Endometrium (tissue), 2 donors: ENCODE data around the gene LDLRAD2.
"Not testable (repeated sequence)": the region's sequence is repeated elsewhere in the genome, so short reads cannot be mapped to it uniquely, and the experiment has no call there.

Experiments
- FAIRE-seq: peaks from 2 replicates; lab custom pipeline; 2012; peaks lifted over from hg19 to GRCh38; lab: Jason Lieb, UNC
- donor health status: control.
- donor health status: control.

Gene LDLRAD2, protein sequence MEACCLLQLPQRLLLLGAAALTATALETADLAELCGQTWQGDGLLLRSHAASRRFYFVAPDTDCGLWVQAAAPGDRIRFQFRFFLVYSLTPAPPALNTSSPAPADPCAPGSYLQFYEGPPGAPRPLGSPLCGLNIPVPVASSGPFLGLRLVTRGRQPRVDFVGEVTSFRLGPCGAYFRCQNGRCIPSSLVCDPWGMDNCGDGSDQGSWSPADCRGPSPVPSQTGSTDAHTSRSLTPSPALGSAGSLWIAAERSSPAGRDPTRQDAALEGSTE

DNA sequence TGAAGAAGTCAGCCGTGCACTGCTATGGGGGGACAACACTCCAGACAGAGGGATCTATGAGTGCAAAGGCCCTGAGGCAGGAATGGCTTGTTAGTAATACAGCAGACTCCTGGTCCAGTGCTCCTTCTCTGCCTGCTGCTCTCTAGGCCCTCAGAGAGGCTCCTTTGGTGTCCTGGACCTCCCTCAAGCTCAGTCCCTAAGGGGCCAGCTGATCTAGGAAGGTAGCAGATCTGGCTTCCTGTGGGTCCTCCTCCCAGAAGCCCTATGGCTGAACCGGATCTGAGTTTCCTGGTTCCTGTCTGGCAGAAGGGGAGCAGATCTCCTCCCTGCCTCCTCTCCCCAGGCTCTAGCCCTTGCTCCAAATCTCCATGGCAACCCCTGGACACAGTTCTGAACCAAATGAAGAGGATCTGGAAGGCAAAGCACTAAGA lies at the start of gene LDLRAD2:
TSS of gene LDLRAD2 (plus strand) at position 391 of the 431 bp plus-strand sequence. CDS start 187 bp downstream, outside the sequence.
- FAIRE-seq: no peak

DNA sequence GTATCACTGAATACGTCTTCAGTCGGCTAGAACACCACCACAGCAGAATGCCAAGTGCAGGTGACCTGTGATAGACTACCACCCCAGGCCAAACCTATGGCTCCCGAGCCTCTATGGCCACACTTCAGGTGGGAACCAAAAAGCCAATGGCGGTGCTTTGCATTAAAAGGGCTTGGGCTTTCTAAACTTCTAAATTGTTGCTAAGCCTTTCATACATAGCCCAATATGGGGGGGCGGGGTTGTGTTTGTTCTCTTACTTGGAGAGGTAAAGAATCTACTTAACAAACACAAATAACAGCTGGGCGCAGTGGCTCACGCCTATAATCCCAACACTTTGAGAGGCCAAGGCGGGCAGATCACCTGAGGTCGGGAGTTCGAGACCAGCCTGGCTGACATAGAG lies 48.8 kb upstream of the LDLRAD2 start:
- FAIRE-seq: no peak

DNA sequence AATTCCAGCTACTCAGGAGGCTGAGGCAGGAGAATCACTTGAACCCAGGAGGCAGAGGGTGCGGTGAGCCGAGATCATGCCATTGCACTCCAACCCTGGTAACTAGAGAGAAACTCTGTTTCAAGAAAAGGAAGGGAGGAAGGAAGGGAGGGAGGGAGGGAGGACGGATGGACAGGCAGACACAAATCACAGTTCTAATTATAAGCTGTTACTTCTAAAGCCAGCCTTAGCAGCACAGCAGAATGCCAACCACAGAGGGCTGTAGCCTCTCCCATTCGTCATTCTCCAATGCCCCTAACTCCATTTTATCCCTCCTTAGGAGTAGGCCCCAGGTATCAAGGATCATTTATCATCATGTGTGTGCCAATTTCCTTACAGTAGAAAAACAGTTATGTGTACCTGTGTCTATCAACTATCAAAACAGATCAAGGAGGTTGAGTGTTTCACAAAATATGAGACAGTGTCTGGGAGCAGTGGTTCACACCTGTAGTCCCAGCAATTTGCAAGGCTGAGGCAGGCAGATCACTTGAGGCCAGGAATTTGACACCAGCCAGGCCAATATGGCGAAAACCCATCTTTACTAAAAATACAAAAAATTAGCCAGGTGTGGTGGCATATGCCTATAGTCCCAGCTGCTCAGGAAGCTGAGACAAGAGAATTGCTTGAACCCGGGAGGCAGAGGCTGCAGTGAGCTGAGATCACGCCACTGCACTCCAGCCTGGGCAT lies 48.2 kb upstream of the LDLRAD2 start:
- FAIRE-seq: no peak

DNA sequence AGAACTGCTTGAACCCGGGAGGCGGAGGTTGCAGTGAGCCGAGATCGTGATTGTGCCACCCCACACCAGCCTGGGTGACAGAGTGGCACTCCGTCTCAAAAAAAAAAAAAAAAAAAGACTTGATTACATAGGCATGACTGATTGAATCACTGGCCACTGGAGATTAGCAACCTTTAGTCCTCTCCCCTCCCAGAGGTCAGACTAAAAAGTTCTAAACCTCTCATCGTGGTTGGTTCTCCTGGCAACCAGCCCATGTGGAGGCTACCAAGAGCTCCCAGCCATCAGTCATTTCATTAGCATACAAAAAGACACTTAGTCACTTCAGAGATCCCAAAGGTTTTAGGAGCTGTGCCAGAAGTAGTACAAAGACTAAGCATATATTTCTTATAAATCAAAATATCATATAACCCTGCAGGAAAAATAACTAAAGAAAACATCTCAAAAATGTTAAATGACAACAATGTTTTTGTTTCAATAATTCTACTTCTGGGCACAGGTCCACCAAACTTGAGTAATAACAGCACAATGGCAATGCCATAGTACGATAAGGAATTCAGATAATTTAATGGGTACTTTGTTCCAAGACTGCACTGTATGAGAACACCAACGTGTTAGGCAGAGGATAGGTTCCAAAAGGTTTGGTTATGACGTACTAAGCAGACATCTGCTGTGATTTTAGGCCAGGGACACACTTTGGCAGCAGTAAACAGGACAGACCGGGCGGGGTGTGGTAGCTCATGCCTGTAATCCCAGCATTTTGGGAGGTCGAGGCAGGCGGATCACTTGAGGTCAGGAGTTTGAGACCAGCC lies 47.2 kb upstream of the LDLRAD2 start:
- FAIRE-seq: peak; percentile 12

DNA sequence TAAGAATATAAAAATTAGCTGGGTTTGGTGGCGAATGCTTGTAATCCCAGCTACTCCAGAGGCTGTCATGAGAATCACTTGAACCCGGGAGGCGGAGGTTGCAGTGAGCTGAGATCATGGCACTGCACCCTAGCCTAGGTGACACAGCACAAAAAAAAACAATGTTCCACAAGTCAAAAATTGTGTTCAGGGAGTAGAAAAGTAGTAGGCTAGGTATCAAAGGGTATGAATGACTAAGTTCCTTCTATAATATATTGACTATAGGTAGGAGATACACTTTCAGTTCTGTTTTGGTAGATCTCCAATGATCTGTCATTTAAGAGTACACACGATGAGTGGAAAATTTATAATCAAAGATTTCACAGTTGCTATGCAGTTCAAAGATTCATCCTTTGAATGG lies 45.9 kb upstream of the LDLRAD2 start:
- FAIRE-seq: no peak

DNA sequence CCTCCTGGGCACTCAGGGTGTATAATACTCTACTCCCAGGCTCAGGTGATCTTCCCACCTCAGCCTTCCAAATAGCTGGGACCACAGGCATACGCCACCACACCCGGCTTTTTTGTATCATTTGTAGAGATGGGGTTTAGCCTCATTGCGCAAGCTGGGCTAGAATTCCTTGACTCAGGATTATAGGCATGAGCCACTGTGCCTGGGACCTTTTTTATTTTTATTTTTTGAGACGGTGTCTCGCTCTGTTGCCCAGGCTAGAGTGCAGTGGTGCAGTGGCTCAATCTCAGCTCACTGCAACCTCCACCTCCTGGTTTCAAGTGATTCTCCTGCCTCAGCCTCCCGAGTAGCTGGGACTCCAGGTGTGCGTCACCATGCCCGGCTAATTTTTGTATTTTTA lies 45.0 kb upstream of the LDLRAD2 start:
- FAIRE-seq: not testable (repeated sequence)

DNA sequence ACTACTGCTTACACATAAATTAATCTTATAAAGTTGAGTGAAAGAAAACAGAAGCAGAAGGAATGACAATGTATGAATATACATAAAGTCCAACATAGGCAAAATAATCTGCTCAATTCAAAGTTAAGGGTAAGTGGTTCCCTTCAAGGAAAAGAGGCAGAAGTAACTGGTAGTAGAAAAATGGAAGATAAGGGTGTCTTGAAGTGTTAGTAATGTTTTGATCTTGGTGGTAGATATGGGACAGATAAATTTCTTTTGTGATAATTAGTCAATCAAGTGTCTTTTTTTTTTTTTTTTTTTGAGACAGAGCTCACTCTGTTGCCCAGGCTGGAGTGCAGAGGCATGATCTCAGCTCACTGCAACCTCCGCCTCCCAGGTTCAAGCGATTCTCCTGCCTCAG lies 41.9 kb upstream of the LDLRAD2 start:
- no peak for FAIRE-seq

DNA sequence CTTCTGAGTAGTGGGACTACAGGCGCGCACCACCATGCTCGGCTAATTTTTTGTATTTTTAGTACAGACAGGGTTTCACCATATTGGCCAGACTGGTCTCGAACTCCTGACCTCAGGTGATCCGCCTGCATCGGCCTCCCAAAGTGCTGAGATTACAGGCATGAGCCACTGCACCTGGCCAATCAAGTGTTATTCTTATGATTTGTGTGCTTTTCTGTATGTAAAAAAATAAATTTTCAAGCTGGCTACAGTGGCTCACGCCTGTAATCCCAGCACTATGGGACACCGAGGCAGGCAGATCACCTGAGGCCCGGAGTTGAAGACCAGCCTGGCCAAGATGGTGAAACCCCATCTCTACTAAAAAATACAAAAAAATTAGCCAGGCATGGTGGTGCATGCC lies 41.5 kb upstream of the LDLRAD2 start:
- not testable (repeated sequence) for FAIRE-seq

DNA sequence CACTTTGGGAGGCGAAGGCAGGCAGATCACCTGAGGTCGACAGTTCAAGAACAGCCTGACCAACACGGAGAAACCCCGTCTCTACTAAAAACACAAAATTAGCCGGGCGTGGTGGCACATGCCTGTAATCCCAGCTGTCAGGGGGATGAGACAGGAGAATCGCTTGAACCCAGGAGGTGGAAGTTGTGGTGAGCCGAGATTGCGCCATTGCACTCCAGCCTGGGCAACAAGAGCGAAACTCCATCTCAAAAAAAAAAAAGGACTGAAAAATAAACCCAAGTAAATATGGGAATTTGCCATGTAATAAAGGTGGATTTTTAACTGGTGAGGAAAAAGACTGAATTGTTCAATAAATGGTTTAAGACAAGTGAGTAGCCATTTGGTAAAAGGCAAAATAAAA lies 40.4 kb upstream of the LDLRAD2 start:
- FAIRE-seq: not testable (repeated sequence)

DNA sequence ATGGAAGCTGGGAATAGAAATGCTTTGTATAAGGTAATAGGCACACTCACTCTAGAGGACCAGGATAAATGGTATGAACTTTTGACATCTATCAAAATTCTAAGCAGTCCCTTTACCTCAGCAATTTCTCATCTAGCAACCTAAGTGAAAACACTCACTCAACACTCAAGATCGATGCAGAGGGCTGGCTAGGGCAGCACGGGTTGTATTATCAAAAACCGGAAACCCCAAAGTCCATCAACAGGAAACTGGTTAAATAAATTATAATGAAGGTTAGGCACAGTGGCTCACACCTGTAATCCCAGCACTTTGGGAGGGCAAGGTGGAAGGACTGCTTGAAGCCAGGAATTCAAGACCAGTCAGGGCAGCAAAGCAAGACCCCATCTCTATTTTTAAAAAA lies 38.5 kb upstream of the LDLRAD2 start:
- FAIRE-seq: no peak

DNA sequence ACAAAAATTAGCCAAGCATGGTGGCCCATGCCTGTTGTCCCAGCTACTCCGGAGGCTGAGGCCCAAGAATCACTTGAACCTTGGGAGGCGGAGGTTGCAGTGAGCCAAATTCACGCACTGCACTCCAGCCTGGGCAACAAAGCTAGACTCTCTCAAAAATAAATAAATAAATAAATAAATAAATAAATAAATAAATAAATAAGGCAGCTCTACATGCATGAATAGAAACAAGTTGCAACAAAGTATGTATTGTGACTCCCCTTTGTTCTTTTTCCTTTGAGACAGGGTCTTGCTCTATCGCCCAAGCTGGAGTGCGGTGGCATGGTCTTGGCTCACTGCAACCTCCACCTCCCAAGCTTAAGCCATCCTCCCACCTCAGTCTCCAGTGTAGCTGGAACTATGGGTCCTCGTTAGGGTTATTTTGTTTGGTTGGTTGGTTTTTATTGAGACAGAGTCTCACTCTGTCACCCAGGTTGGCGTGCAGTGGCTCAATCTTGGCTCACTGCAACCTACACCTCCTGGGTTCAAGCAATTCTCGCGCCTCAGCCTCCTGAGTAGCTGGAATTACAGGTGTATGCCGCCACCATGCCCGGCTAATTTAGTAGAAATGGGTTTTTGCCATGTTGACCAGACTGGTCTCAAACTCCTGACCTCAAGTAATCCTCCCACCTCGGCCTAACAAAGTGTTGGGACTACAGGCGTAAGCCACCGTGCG lies 37.1 kb upstream of the LDLRAD2 start:
- FAIRE-seq: no peak

DNA sequence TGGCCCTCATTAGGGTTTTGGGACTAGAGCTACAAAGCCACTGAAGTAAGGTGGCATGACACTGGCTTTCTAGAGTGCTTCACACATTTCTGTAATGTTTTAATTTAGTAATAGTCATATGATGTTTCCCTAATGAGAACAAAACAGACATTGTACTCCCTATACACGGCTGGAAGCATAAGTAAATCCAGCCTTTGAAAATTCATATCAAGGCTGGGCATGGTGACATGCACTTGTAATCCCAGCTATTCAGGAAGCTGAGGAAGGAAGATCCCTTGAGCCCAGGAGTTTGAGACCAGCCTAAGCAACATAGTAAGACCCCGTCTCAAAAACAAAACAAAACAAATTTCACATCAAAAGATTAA lies 36.5 kb upstream of the LDLRAD2 start:
- FAIRE-seq: no peak

DNA sequence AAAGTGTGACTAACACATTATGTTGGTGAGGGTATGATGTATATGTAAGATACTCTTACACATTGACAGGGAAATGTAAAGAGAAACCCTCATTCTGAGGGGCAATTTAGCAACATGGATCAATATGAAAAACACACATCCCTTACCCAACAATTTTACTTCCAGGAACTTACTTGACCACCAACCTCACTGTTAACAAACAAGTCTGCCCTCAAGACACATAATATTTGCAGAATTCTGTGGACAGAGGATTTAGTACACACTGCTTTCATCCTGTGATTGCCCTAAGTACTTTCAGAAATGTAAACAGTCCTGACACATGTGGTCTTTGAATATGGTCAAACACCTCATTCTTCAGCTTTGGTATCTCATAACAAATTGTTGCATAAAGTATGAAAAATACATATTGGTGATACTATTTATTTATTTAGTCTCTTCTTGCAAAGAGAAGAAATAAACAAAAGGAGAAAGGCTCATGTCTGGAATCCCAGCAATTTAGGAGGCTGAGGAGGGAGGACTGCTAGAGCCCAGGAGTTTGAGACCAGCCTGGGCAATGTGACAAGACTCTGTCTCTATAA lies 36.0 kb upstream of the LDLRAD2 start:
- no peak for FAIRE-seq

DNA sequence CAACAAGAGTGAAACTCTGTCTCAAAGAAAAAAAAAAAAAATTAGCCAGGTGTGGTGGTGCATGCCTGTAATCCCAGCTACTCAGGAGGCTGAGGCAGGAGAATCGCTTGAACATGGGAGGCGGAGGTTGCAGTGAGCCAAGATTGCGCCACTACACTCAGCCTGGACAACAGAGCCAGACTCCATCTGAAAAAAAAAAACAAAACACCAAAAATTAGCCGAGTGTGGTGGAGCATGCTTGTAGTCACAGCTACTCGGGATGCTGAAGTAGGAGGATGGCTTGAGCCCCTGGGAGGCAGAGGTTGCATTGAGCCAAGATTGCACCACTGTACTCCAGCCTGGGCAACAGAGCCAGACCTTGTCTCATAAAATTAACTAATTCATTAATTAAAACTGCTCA lies 35.1 kb upstream of the LDLRAD2 start:
- FAIRE-seq: not testable (repeated sequence)

DNA sequence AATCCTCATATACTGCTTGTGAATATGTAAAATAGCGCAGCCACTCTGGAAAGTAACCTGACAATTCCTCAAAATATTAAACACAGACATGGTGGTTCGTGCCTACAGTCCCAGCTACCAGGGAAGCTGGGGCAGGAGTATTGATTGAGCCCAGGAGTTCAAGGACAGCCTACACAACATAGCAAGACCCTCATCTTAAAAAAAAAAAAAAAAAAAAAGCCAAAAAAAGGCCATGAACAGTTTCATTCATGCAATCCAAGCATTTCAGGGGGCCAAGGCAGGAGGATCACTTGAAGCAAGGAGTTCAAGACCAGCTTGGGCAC lies 33.7 kb upstream of the LDLRAD2 start:
- no peak for FAIRE-seq

DNA sequence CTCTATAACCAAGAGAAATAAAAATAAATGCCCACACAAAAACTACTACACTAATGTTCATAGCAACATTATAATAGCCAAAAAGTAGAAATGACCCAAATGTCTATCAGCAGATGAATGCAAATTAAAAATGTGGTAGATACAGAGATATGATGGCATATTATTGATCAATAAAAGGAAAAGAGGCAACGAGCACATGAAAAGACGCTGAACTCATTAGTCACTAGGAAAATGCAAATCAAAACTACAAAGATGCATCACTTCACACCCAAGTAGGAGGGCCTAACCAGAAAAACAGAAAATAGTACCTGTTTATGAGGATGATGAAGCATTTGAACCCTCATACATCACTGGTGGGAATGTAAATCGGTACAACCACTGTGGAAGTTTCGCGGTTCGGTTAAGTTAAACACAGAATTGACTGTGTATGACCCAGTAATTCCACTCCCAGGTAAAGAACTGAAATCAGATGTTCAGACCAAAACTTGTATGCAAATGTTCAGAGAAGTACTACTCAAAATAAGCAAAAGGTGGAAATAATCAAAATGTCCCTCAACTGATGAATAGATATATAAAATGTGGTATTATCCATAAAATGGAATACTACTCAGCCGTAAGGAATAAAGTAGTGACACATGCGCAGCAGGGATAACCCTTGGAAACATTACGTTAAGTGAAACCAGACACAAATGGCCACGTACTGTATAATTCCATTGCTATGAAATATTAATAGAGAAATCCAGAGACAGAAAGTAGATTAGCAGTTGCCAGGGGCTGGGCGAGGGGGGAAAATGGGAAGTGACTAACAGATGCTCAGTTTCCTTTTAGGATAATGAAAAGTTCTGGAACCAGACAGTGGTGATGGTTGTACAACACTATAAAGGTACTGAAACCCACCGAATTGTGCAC lies 32.2 kb upstream of the LDLRAD2 start:
- no peak for FAIRE-seq

DNA sequence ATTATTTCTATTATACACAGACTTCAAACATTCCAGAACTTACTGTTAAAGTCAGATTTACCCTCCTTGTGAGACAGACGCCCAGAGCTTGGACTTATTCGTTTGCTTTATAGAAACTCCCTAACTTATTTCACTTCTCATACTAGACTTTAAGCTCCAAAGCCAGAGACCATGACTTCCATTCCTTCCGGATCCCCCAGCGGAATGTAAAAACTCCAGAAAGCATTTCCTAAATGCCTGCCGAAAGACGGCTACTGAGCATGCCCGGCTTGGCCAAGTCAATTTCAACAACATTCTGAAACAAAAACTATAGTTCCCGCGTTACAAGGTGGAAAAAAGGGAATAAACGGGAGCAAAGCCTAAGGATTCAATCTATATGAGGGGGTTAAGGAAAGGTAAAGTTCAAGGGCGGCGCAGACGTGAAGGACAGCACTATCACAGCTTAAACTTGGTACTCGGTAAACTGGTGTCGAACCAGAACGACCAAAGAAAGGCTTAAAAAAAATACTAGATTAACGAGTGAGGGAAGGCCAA lies 30.2 kb upstream of the LDLRAD2 start:
- no peak for FAIRE-seq

DNA sequence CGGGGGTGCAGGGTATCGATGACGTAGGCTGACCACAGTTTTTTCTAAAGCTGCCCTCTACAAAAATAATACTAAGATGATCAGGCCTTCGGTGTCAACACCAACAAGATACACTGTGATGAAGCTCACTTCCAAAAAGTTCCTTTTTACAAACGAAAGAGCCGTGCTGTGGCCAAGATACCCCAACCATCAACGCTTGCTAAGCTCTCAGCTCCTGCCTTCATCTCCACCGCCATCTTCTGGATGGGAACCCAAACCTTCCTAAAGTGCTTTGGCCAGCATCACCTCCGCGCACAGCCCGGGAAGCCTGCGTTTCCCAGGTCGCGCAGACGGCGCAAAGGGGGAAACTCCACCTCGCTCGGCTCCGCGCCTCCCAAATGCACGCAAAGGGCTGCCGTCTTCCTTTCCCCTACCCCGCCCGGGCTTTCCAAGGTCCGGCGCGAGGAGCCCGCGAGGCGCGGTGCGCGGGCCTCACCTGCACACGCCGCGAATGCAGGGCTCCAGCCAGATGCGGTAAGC lies 29.7 kb upstream of the LDLRAD2 start:
- FAIRE-seq: no peak

DNA sequence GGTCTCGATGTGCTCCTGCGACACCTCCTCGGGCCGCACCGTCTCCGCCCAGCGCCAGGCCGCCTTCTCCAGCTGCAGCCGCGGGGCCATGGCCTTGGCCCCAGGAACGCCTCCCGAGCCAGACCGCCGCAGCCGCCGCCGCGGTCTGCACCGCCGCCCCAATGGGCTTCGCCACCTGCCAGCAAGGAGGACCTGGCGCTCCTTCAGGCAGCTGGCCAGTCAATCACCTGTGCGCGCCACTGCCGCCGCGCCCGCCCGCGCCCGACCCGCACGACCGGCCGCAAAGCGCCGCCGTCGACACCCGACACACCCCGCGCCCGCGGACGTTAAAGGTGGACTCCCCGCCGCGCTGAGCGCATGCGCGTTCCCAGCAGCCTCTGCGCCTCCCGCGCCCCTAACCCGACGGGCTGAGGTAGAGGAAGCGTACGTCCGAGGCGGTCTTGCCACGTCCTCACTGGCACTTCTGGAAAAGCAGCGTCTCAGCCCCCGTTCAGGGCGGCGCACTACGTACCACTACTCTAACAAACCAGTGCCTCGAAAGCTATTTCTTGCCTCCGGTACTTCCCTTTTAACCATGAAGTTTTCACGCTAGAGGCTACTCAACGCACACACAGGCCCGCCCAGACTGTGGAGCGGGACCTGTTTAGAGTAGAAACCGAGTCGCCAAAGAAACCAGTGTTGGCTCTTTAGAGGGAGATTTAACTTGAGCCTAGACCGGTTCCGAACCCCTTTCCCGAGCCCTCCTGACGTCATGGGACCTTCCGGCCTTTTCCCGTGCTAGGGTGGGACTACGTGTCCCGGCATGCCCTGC lies 29.0 kb upstream of the LDLRAD2 start, which contains the start of gene USP48:
TSS of gene USP48 (minus strand) at position 282 of the 811 bp plus-strand sequence. CDS start at position 90, 192 bp downstream.
- no peak for FAIRE-seq
